GM12878 (cell line): Measurements from ENCODE around the gene IGSF8. TPM values are rescaled to one million over a fixed set of nuclear protein-coding genes. Genes with fewer than 3 reads are reported as not detected.

Experiments used
- ATAC-seq: fragments of 200-7000 bp; cut with Tn5 transposase; 3 replicates; pipeline ENCODE4 v1.9.1; 2020; ENCODE audit warnings: mild to moderate bottlenecking, moderate library complexity
- BruUV-seq: library from RNA; stranded (reverse); fragments of 400-500 nt; replicated peaks from 2 replicates; lab custom pipeline; 2021; lab: Mats Ljungman, UMichigan
- CTCF ChIA-PET: fragments of 300-600 bp; sonication (Branson Sonifier 250); formaldehyde crosslinking; extraction: SDS; loops from one replicate; lab custom pipeline; 2021; ENCODE audit warnings: inconsistent platforms; lab: Yijun Ruan, JAX
- POLR2A ChIA-PET: fragments of 350-600 bp; formaldehyde crosslinking; extraction: SDS; loops from one replicate; lab custom pipeline; 2021; ENCODE audit warnings: inconsistent platforms; lab: Charles Lee
- RAD21 ChIA-PET: fragments of 300-600 bp; sonication (Branson Sonifier 250); formaldehyde crosslinking; loops from one replicate; lab custom pipeline; 2023; ENCODE audit warnings: antibody characterized with exemption; ENCODE audit not compliant: unreplicated experiment; lab: Charles Lee
- SMC1A ChIA-PET: fragments of 300-600 bp; sonication (Branson Sonifier 250); formaldehyde crosslinking; loops from one replicate; lab custom pipeline; 2023; ENCODE audit not compliant: unreplicated experiment, uncharacterized antibody; lab: Charles Lee
- DNase-seq: peaks from one replicate; pipeline ENCODE4 v3.0.0-alpha.2; 2011; ENCODE audit warnings: low read depth, low spot score
- FAIRE-seq: peaks from 3 replicates; lab custom pipeline; 2011; peaks lifted over from hg19 to GRCh38; lab: Jason Lieb, UNC
- H2AFZ ChIP-seq: 2 replicates; pipeline ENCODE4 v1.6.0; 2011; ENCODE audit warnings: low read depth, low read length, control low read depth; ENCODE audit not compliant: control insufficient read depth
- H3K27ac ChIP-seq: 2 replicates; pipeline ENCODE4 v1.5.1; 2011; ENCODE audit warnings: control low read depth; ENCODE audit not compliant: control insufficient read depth, insufficient read depth
- H3K27me3 ChIP-seq, 2 experiments: replicated peaks in 1 of 2; 2 replicates each; pipeline versions ENCODE4 v1.6.0 to v1.6.1; 2011; ENCODE audit warnings: low read length in 1 of 2; ENCODE audit not compliant: control insufficient read depth in 2 of 2, insufficient read depth in 2 of 2
- H3K36me3 ChIP-seq, 2 experiments: 2 replicates each; pipeline ENCODE4 v1.5.1; 2011; ENCODE audit warnings: low read length in 1 of 2; ENCODE audit not compliant: control insufficient read depth in 2 of 2, insufficient read depth in 2 of 2
- H3K4me1 ChIP-seq: 2 replicates; pipeline ENCODE4 v1.6.1; 2011; ENCODE audit warnings: mild to moderate bottlenecking, low read length, moderate library complexity, mixed read lengths; ENCODE audit not compliant: control insufficient read depth, insufficient read depth
- H3K4me2 ChIP-seq: 2 replicates; pipeline ENCODE4 v1.6.0; 2011; ENCODE audit warnings: control low read depth; ENCODE audit not compliant: control insufficient read depth, insufficient read depth
- H3K4me3 ChIP-seq: fragments of 200-600 bp; sonication (generic); 2 replicates; pipeline ENCODE4 v1.5.1; 2016
- H3K79me2 ChIP-seq: 2 replicates; pipeline ENCODE4 v1.6.0; 2011; ENCODE audit warnings: low read length; ENCODE audit not compliant: control insufficient read depth, insufficient read depth
- H3K9ac ChIP-seq: 2 replicates; pipeline ENCODE4 v1.8.0; 2011; ENCODE audit warnings: low read length, control low read depth, mixed read lengths; ENCODE audit not compliant: control insufficient read depth, insufficient read depth
- H3K9me3 ChIP-seq: replicated peaks from 3 replicates; pipeline ENCODE4 v1.5.1; 2011; ENCODE audit warnings: mild to moderate bottlenecking, low read length; ENCODE audit not compliant: control insufficient read depth, insufficient read depth
- H4K20me1 ChIP-seq: 2 replicates; pipeline ENCODE4 v1.6.0; 2011; ENCODE audit not compliant: control insufficient read depth, insufficient read depth
- ATF7 ChIP-seq: fragments of 450-650 bp; IDR thresholded peaks from 2 replicates; pipeline ENCODE4 v1.6.1; 2016; ENCODE audit warnings: low read depth, mild to moderate bottlenecking
- BCLAF1 ChIP-seq: fragments of 450-650 bp; IDR thresholded peaks from 2 replicates; pipeline ENCODE4 v1.6.1; 2017; ENCODE audit warnings: antibody characterized with exemption, mild to moderate bottlenecking, moderate library complexity
- EED ChIP-seq: sonication (generic); IDR thresholded peaks from 2 replicates; pipeline ENCODE4 v1.6.1; 2016; ENCODE audit warnings: antibody characterized with exemption, low read depth
- FOXM1 ChIP-seq: IDR thresholded peaks from 2 replicates; pipeline ENCODE4 v1.6.1; 2012; ENCODE audit warnings: low read depth, mild to moderate bottlenecking, inconsistent platforms, low read length, moderate library complexity
- NFIC ChIP-seq: IDR thresholded peaks from 2 replicates; pipeline ENCODE4 v1.6.1; 2012; ENCODE audit warnings: low read depth, mild to moderate bottlenecking, inconsistent platforms, low read length, moderate library complexity
- PML ChIP-seq: IDR thresholded peaks from 2 replicates; pipeline ENCODE4 v1.6.1; 2012; ENCODE audit warnings: low read length, inconsistent platforms
- RELA ChIP-seq: fragments of 450-650 bp; IDR thresholded peaks from 2 replicates; pipeline ENCODE4 v1.8.0; 2014; ENCODE audit warnings: borderline replicate concordance; ENCODE audit not compliant: partially characterized antibody
- REST ChIP-seq: IDR thresholded peaks from 2 replicates; pipeline ENCODE4 v1.6.1; 2012; ENCODE audit warnings: mild to moderate bottlenecking, low read depth, low read length
- WGBS: methylation state at CpG from one replicate; pipeline ENCODE4 v1.1.6; 2016; ENCODE audit warnings: low lambda C conversion rate; ENCODE audit not compliant: insufficient replicate concordance, insufficient coverage; ENCODE audit errors: missing lambda C conversion rate; 5-methylcytosine and 5-hydroxymethylcytosine counted together
- in situ Hi-C: fragments of 300-500 bp; cut with MboI; formaldehyde crosslinking; loops from 9 replicates; pipeline ENCODE4 v1.14.3; 2018; ENCODE audit warnings: mixed read lengths
- intact Hi-C: fragments of 100-400 bp; cut with micrococcal nuclease; formaldehyde crosslinking; loops from one replicate; pipeline ENCODE4 v1.14.2; 2022; ENCODE audit not compliant: unreplicated experiment
- polyA plus RNA-seq, 11 experiments: library from polyadenylated mRNA; depleted of rRNA in 4 of 11; unstranded in 6 of 11; stranded (reverse) in 5 of 11; fragments of >200 nt; fragmentation: Nextera tagmentation in 4 of 11; fragmentation: Illumina TruSeq in 1 of 11; extraction: Ambion mirVana in 4 of 11; extraction: Trizol in 1 of 11; gene quantifications; 1 replicate in 1 of 11; 2 replicates in 10 of 11; pipeline versions ENCODE4 v1.2.1 to v1.2.3, GENCODE V29; 2011 to 2016; ENCODE audit warnings: inconsistent platforms in 2 of 11, missing spikeins in 2 of 11, low read depth in 1 of 11
- total RNA-seq, 4 experiments: library from RNA; depleted of rRNA in 3 of 4; stranded (reverse); fragments of >200 nt in 3 of 4; fragmentation: Illumina TruSeq in 1 of 4; extraction: Trizol in 1 of 4; gene quantifications; 2 replicates each; pipeline versions ENCODE4 v1.2.1 to v1.2.3, GENCODE V29; 2013 to 2021

IGSF8 gene
- total and polyA plus RNA-seq, 10 of the 15 experiments (the other 5 are each of a cell fraction or from before 2014, with no cell fraction given), result 0.64 to 24.7 (median 13.9) TPM

GRCh38 chr1:160064164-160064563, 34.3 kb downstream of the IGSF8 start:
- intact Hi-C loops, result no loop called here
- Histone ChIP-seq H3K36me3 (no peaks in the 10 kb centered on the region), H3K4me1 (no peaks in the 10 kb centered on the region), H3K4me2 (no peak overlapping the region), H2AFZ (no peak overlapping the region), H3K9me3 (no peaks in the 10 kb centered on the region), H3K27me3 (peaks cover 1 to 14% of the 10 kb centered on the region in 2 experiments), H3K27ac (no peak overlapping the region), H3K79me2 (no peaks in the 10 kb centered on the region), H3K4me3 (no peak overlapping the region), H4K20me1 (no peaks in the 10 kb centered on the region), H3K9ac (no peak overlapping the region)
- ChIA-PET POLR2A (no interaction called here), RAD21 (no interaction called here), SMC1A (interaction anchor here (1.2 to 2.0 kb wide), 2 partner anchors 14 to 17 kb away, joined by 3 to 11 read pairs; no protein-coding TSS in a partner anchor), CTCF (interaction anchor here (3.1 to 49.8 kb wide), 2 partner anchors 18 to 20 kb away, joined by 21 to 1035 read pairs; partner anchors contain the start of genes IGSF8, KCNJ10 and KCNJ9)
- ATAC-seq, result no peak
- DNase-seq, result no peak
- FAIRE-seq, result no peak
- no TSS peak for BruUV-seq
- 62% methylated on average over 3 of the region's 3 CpGs for WGBS
- in situ Hi-C loops, result no loop called here
- TF ChIP-seq EED (no peak), FOXM1 (no peak), PML (no peak), NFIC (no peak), RELA (no peak), REST (no peak), BCLAF1 (no peak), ATF7 (no peak)
